Measurements from ENCODE around the gene FOXP4.

FOXP4 gene

DNA sequence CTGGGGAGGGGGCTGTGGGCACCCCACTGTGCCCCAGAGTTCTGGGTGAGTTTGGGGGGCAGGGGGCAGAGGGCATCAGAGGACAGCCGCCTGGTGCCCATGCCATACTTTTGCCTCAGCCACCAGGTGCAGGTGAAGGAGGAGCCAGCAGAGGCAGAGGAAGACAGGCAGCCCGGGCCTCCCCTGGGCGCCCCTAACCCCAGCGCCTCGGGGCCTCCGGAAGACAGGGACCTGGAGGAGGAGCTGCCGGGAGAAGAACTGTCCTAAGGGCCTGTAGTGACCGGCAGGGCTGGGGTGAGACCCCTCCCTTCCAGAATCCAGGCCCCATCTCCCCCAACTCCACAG is 52.5 kb downstream of the FOXP4 start:
- no peak overlapping the region for H3K27ac ChIP-seq
- peaks cover 8% of the 10 kb centered on the region for H3K4me1 ChIP-seq
- TF ChIP-seq, protein P1, sequence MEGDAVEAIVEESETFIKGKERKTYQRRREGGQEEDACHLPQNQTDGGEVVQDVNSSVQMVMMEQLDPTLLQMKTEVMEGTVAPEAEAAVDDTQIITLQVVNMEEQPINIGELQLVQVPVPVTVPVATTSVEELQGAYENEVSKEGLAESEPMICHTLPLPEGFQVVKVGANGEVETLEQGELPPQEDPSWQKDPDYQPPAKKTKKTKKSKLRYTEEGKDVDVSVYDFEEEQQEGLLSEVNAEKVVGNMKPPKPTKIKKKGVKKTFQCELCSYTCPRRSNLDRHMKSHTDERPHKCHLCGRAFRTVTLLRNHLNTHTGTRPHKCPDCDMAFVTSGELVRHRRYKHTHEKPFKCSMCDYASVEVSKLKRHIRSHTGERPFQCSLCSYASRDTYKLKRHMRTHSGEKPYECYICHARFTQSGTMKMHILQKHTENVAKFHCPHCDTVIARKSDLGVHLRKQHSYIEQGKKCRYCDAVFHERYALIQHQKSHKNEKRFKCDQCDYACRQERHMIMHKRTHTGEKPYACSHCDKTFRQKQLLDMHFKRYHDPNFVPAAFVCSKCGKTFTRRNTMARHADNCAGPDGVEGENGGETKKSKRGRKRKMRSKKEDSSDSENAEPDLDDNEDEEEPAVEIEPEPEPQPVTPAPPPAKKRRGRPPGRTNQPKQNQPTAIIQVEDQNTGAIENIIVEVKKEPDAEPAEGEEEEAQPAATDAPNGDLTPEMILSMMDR (IDR thresholded peaks at IDR 0.05): no peak
- H2AFZ ChIP-seq: no peak overlapping the region
- no peaks in the 10 kb centered on the region for H3K9me3 ChIP-seq (ENCODE audit: control insufficient read depth, low read length)
- no peaks in the 10 kb centered on the region for H3K36me3 ChIP-seq (ENCODE audit: control insufficient read depth, insufficient read depth, low read length)
- H3K27me3 ChIP-seq (ENCODE audit: control insufficient read depth, insufficient read depth, low read length): no peaks in the 10 kb centered on the region
- no peak overlapping the region for H3K4me2 ChIP-seq (ENCODE audit: low read length)
- H3K9ac ChIP-seq: no peak overlapping the region
- no peaks in the 10 kb centered on the region for H3K79me2 ChIP-seq
- no peak overlapping the region for H3K4me3 ChIP-seq (ENCODE audit: low read depth, low read length)

DNA sequence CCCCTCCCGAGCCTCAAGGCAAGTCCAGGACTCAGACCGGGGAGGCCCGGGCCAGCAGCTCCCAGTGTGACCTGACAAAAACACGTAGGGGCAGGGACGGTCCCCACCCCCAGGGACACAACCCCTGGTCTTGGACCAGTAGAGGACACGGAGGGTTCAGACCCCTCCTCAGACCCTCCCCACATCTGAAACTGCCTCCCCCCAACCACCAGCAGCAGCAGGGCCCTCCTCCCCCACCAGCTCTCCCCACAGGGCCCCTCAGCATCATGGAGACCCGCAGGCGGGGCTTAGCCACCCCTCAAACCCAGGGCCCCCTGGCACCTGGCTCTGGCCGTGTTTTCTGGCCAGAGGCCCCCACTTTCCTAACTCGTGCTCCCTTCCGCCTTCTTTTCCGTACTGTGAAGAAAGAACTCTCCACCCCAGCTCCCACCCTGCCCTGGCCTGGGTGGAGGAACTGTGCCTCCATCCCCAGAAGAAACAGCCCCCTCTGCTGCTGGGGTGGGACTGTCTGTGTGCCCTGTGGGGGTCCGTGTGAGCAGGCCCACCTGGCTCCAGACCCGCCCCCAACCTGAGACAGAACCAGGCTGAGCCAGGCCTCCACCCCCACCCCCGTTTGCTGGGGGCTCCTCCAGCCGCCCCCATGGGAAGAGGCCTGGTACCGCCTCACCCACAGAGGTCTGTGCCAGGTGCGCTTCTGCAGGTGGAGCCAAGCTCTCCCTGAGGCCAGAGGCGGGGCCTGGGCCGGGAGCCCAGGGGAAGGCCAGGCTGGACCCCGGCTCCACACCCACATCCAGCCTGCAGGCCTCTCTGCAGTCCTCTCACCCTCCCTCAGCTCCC is 53.1 kb downstream of the FOXP4 start:
- no peak overlapping the region for H3K9ac ChIP-seq
- H3K79me2 ChIP-seq: no peaks in the 10 kb centered on the region
- no peaks in the 10 kb centered on the region for H3K27me3 ChIP-seq (ENCODE audit: control insufficient read depth, insufficient read depth, low read length)
- H3K36me3 ChIP-seq (ENCODE audit: control insufficient read depth, insufficient read depth, low read length): no peaks in the 10 kb centered on the region
- H3K4me2 ChIP-seq (ENCODE audit: low read length): no peak overlapping the region
- peaks cover 8% of the 10 kb centered on the region for H3K4me1 ChIP-seq
- no peak overlapping the region for H3K27ac ChIP-seq
- no peak overlapping the region for H3K4me3 ChIP-seq (ENCODE audit: low read depth, low read length)
- H2AFZ ChIP-seq: no peak overlapping the region
- H3K9me3 ChIP-seq (ENCODE audit: control insufficient read depth, low read length): no peaks in the 10 kb centered on the region
- TF ChIP-seq, protein P1 (IDR thresholded peaks at IDR 0.05): no peak

DNA sequence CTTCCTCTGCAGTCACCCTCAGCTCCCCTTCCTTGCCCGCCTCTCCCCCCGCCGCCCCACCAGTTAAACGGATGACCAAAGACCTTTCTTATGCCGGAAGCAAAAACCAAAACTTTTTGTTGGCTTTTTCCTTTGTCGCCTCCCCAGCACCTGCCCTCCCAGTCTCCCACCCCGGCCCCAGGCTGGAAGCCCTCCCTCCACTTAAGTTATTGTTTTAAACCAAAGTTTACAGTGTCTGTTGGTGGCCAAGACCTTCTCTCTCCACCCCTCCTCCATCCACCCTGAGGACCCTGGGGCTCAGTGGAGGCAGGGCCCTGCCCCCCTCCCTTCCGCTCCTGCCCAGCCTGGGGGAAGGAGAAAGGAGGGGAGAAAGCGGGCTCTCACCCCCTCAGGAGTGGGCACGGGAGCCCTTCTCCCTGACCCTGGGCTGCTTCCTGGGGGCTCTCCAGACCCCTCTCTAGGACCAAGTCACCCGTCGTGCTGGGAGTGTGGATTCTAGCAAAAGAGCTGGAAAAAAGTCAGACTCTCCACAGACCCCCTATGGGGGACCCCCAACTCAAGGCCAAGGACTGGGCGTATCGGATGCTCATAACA is 53.8 kb downstream of the FOXP4 start:
- Histone ChIP-seq H3K36me3 (ENCODE audit: control insufficient read depth, insufficient read depth, low read length) (no peaks in the 10 kb centered on the region), H3K27me3 (ENCODE audit: control insufficient read depth, insufficient read depth, low read length) (no peaks in the 10 kb centered on the region), H3K4me1 (peaks cover 8% of the 10 kb centered on the region), H3K9me3 (ENCODE audit: control insufficient read depth, low read length) (no peaks in the 10 kb centered on the region), H3K27ac (no peak overlapping the region), H2AFZ (no peak overlapping the region), H3K9ac (no peak overlapping the region), H3K4me3 (ENCODE audit: low read depth, low read length) (no peak overlapping the region), H3K79me2 (no peaks in the 10 kb centered on the region), H3K4me2 (ENCODE audit: low read length) (no peak overlapping the region)
- TF ChIP-seq, protein P1 (IDR thresholded peaks at IDR 0.05): no peak

DNA sequence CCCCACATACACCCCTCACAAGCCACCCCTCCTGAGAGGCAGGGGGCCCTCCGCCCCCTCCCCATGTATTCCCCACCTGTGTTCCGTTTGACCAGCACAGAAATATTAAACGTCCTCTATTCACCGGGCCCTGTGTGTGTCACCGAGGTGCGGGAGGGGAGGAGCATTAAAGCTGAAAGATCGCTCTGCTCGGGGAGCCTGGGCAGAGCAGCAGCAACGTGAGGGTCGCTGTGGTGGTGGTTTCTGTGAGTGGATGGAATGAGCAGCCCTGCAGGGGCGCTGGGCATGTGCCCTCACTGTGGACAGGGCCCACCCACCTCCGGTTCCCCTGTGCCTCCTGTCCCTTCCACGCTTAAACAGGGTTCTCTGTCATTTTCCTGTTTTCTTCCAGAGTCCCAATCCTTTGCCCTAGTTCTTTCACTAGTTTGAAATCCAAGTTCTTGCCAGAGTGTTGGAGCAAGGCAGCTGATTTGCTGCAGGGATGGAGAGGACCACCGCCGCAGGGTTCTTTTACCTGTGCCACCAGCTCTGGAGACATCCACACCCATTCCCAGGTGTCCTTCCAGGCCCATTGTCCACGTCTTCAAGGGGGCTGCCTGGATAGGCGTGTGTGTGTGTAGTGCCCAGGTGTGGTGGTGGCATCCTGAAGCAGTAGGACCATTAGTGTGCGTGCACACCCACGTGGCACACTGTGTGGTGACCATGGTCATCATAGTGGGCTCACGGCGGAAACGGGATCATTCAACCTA is 54.5 kb downstream of the FOXP4 start:
- H3K4me1 ChIP-seq: peaks cover 8% of the 10 kb centered on the region
- no peak overlapping the region for H3K4me2 ChIP-seq (ENCODE audit: low read length)
- H3K36me3 ChIP-seq (ENCODE audit: control insufficient read depth, insufficient read depth, low read length): no peaks in the 10 kb centered on the region
- no peaks in the 10 kb centered on the region for H3K79me2 ChIP-seq
- no peak overlapping the region for H2AFZ ChIP-seq
- no peaks in the 10 kb centered on the region for H3K27me3 ChIP-seq (ENCODE audit: control insufficient read depth, insufficient read depth, low read length)
- no peak overlapping the region for H3K27ac ChIP-seq
- TF ChIP-seq, protein P1 (IDR thresholded peaks at IDR 0.05): no peak
- H3K9ac ChIP-seq: no peak overlapping the region
- no peaks in the 10 kb centered on the region for H3K9me3 ChIP-seq (ENCODE audit: control insufficient read depth, low read length)
- H3K4me3 ChIP-seq (ENCODE audit: low read depth, low read length): no peak overlapping the region

Data from parathyroid adenoma (tissue), 2 donors.